ENCODE results near the gene CNNM2.
"Not testable (repeated sequence)": the region's sequence is repeated elsewhere in the genome, so short reads cannot be mapped to it uniquely, and the experiment has no call there.

CNNM2 gene

GRCh38 chr10:103040418-103040817 lies 122.3 kb downstream of the CNNM2 start:
- no peak for DNase-seq (ENCODE audit: low read depth in 2 of 2)

GRCh38 chr10:103041391-103041790 lies 123.3 kb downstream of the CNNM2 start:
- no peak for DNase-seq (ENCODE audit: low read depth in 2 of 2)

GRCh38 chr10:103042129-103042528 lies 124.0 kb downstream of the CNNM2 start:
- DNase-seq (ENCODE audit: low read depth in 2 of 2): no peak

GRCh38 chr10:103042908-103043307 lies 124.8 kb downstream of the CNNM2 start:
- no peak for DNase-seq (ENCODE audit: low read depth in 2 of 2)

GRCh38 chr10:103044942-103045489 lies 126.9 kb downstream of the CNNM2 start:
- no peak for DNase-seq (ENCODE audit: low read depth in 2 of 2)

GRCh38 chr10:103045961-103046360 lies 127.9 kb downstream of the CNNM2 start:
- DNase-seq (ENCODE audit: low read depth in 2 of 2): no peak

GRCh38 chr10:103047381-103047780 lies 129.3 kb downstream of the CNNM2 start:
- no peak for DNase-seq (ENCODE audit: low read depth in 2 of 2)

GRCh38 chr10:103049237-103049636 lies 131.1 kb downstream of the CNNM2 start:
- no peak for DNase-seq (ENCODE audit: low read depth in 2 of 2)

GRCh38 chr10:103053659-103054581 lies 135.8 kb downstream of the CNNM2 start:
- peak; percentile 8 to 19 for DNase-seq (ENCODE audit: low read depth in 2 of 2)

- no peak for DNase-seq (ENCODE audit: low read depth in 2 of 2)
Measured at GRCh38 chr10:103054621-103055020, 136.5 kb downstream of the CNNM2 start.

GRCh38 chr10:103055105-103055504 lies 137.0 kb downstream of the CNNM2 start:
- DNase-seq (ENCODE audit: low read depth in 2 of 2): no peak

- no peak for DNase-seq (ENCODE audit: low read depth in 2 of 2)
Measured at GRCh38 chr10:103058034-103058433, 139.9 kb downstream of the CNNM2 start.

GRCh38 chr10:103060575-103060974 lies 142.5 kb downstream of the CNNM2 start:
- DNase-seq (ENCODE audit: low read depth in 2 of 2): no peak

GRCh38 chr10:103062854-103063590 lies 144.9 kb downstream of the CNNM2 start:
- DNase-seq (ENCODE audit: low read depth in 2 of 2): no peak

- no peak for DNase-seq (ENCODE audit: low read depth in 2 of 2)
Measured at GRCh38 chr10:103064956-103065355, 146.9 kb downstream of the CNNM2 start.

GRCh38 chr10:103066141-103067098 lies 148.3 kb downstream of the CNNM2 start:
- DNase-seq (ENCODE audit: low read depth in 2 of 2): no peak

- DNase-seq (ENCODE audit: low read depth in 2 of 2): not testable (repeated sequence)
Measured at GRCh38 chr10:103067099-103067477, 149.0 kb downstream of the CNNM2 start.

GRCh38 chr10:103067484-103067883 lies 149.4 kb downstream of the CNNM2 start:
- no peak for DNase-seq (ENCODE audit: low read depth in 2 of 2)

GRCh38 chr10:103067956-103068355 lies 149.9 kb downstream of the CNNM2 start:
- DNase-seq (ENCODE audit: low read depth in 2 of 2): no peak

GRCh38 chr10:103069453-103070331 lies 151.6 kb downstream of the CNNM2 start:
- DNase-seq (ENCODE audit: low read depth in 2 of 2): peak; percentile 38 to 47

Measured in stimulated activated CD8-positive, alpha-beta memory T cell treated with anti-CD3 and anti-CD28 coated beads, Interleukin-2, amount 100 ng/mL, for 1 hour (primary cell).